DMS79 (cell line): ENCODE measurements around the gene UCKL1.

Source experiments
- DNase-seq: peaks from one replicate; lab custom pipeline; 2025; lab: John Stamatoyannopoulos, UW

UCKL1 gene

DNA sequence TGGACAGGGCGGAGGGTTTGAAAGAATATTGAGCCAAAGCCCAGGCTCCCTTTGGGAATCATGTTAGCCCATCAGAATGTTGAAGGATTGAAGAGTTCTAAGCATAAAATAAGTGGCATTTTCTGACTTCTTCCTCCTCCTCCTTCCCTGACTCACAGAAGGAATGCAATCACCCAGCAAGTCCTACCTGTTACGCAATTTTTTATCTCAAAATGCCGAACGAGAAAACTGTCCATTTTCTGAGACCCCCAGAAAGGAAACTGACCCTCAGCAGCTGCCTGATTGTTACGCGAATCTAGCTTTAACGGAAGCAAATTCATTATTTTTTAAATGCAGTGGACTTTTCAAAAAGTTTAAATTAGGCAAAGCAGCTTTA lies 66.0 kb downstream of the UCKL1 start:
- no peak for DNase-seq
